IMR-90 (cell line): ENCODE results near the gene GCK.

Experiments
- CEBPB ChIP-seq: IDR thresholded peaks from 2 replicates; pipeline ENCODE4 v1.6.1; 2012; ENCODE audit warnings: low read depth, low read length, improper control_type of control experiment
- CHD1 ChIP-seq: IDR thresholded peaks from 2 replicates; pipeline ENCODE4 v1.6.1; 2012; ENCODE audit warnings: low read depth, low read length, improper control_type of control experiment
- FOS ChIP-seq: fragments of 150-350 bp; IDR thresholded peaks from 2 replicates; pipeline ENCODE4 v1.6.1; 2016; ENCODE audit warnings: low read depth, low read length
- MAZ ChIP-seq: IDR thresholded peaks from 2 replicates; pipeline ENCODE4 v1.6.1; 2012; ENCODE audit warnings: low read depth, mild to moderate bottlenecking, low read length, improper control_type of control experiment, moderate library complexity, borderline replicate concordance
- MXI1 ChIP-seq: IDR thresholded peaks from 2 replicates; pipeline ENCODE4 v1.6.1; 2012; ENCODE audit warnings: low read depth, mild to moderate bottlenecking, low read length, moderate library complexity, borderline replicate concordance
- NFE2L2 ChIP-seq: fragments of 150-350 bp; IDR thresholded peaks from 2 replicates; pipeline ENCODE4 v1.6.1; 2016; ENCODE audit warnings: low read depth, mild to moderate bottlenecking, low read length
- POLR2A ChIP-seq: IDR thresholded peaks from 2 replicates; pipeline ENCODE4 v1.6.1; 2012; ENCODE audit warnings: mild to moderate bottlenecking, low read depth, low read length
- RAD21 ChIP-seq: IDR thresholded peaks from 2 replicates; pipeline ENCODE4 v1.6.1; 2012; ENCODE audit warnings: low read length, improper control_type of control experiment
- RFX5 ChIP-seq: IDR thresholded peaks from 2 replicates; pipeline ENCODE4 v1.8.0; 2012; ENCODE audit warnings: low read depth, mild to moderate bottlenecking, low read length, moderate library complexity
- SMC3 ChIP-seq: fragments of 150-350 bp; IDR thresholded peaks from 2 replicates; pipeline ENCODE4 v1.6.1; 2016; ENCODE audit warnings: low read depth, mild to moderate bottlenecking, antibody characterized with exemption, low read length, moderate library complexity
- TF ChIP-seq, protein P1 (sequence below): conservative IDR thresholded peaks from 2 replicates; pipeline ENCODE4 v1.5.1; 2012; ENCODE audit warnings: mild to moderate bottlenecking, low read depth, low read length, improper control_type of control experiment
- TF ChIP-seq, protein P2 (sequence below): fragments of 150-350 bp; IDR thresholded peaks from 2 replicates; pipeline ENCODE4 v1.6.1; 2017; ENCODE audit warnings: mild to moderate bottlenecking, antibody characterized with exemption, low read length, low read depth
- TF ChIP-seq, protein P3 (sequence below): fragments of 150-350 bp; IDR thresholded peaks from 2 replicates; pipeline ENCODE4 v1.6.1; 2016; ENCODE audit warnings: low read depth, mild to moderate bottlenecking, low read length, moderate library complexity, borderline replicate concordance

DNA sequence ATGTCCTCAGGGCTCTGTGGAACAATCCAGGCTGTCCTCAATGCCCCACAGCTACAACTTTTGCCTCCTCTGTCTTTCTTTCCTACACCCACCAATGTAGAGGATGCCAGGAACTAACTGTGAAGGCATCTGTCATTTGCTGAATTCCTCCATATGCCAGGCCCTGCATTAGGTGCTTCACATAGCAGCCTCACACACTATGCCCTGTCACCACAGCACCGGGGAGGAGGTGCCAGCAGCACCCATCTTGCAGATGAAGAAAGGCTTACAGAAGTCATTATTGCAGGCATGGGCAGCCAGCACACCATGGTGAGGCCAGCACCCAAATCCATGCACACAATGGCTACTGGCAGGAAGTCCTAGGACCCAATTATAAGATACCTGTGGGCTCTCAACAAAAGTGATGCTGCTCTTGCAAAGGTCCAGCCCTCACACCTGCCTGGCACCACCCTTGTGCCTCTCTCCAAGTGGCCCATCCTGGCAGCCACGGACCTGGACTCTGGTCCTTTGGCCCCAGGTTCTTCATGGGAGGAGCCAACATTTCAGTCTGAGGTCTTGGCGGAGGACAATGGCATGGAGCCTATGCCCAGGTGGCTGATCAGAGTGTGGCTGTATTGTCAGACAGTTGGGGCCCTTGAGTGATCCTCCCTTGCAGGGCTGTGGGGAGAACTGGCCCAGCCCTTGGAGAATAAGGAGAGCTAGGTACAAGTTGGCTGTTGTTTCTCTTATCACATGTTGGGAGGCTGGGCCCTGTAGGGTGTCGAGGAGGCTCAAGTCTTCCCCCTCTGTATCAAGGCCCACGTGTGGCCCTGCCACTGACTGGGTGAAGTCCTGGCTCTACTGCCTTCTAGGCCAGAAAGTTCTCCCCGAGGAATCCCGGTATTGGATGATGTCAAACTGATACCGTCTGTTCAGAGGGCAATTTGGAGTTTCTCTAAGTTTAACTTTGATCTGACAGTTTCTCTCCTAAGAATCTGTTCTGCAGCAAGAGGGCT is 33.8 kb downstream of the GCK start:
- TF ChIP-seq, protein P1, sequence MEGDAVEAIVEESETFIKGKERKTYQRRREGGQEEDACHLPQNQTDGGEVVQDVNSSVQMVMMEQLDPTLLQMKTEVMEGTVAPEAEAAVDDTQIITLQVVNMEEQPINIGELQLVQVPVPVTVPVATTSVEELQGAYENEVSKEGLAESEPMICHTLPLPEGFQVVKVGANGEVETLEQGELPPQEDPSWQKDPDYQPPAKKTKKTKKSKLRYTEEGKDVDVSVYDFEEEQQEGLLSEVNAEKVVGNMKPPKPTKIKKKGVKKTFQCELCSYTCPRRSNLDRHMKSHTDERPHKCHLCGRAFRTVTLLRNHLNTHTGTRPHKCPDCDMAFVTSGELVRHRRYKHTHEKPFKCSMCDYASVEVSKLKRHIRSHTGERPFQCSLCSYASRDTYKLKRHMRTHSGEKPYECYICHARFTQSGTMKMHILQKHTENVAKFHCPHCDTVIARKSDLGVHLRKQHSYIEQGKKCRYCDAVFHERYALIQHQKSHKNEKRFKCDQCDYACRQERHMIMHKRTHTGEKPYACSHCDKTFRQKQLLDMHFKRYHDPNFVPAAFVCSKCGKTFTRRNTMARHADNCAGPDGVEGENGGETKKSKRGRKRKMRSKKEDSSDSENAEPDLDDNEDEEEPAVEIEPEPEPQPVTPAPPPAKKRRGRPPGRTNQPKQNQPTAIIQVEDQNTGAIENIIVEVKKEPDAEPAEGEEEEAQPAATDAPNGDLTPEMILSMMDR, result no peak
- TF ChIP-seq POLR2A (no peak), CEBPB (no peak), RAD21 (no peak), MXI1 (no peak), SMC3 (no peak), NFE2L2 (no peak), MAZ (no peak), FOS (no peak), RFX5 (no peak), CHD1 (no peak)
- TF ChIP-seq, protein P2, sequence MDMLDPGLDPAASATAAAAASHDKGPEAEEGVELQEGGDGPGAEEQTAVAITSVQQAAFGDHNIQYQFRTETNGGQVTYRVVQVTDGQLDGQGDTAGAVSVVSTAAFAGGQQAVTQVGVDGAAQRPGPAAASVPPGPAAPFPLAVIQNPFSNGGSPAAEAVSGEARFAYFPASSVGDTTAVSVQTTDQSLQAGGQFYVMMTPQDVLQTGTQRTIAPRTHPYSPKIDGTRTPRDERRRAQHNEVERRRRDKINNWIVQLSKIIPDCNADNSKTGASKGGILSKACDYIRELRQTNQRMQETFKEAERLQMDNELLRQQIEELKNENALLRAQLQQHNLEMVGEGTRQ, result no peak
- TF ChIP-seq, protein P3, sequence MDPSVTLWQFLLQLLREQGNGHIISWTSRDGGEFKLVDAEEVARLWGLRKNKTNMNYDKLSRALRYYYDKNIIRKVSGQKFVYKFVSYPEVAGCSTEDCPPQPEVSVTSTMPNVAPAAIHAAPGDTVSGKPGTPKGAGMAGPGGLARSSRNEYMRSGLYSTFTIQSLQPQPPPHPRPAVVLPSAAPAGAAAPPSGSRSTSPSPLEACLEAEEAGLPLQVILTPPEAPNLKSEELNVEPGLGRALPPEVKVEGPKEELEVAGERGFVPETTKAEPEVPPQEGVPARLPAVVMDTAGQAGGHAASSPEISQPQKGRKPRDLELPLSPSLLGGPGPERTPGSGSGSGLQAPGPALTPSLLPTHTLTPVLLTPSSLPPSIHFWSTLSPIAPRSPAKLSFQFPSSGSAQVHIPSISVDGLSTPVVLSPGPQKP, result no peak
